OCI-LY7 (cell line): Measurements from ENCODE around the gene GPRC5A. TPM values are rescaled to one million over a fixed set of nuclear protein-coding genes. Genes with fewer than 3 reads are reported as not detected.
"Not testable (repeated sequence)": the region's sequence is repeated elsewhere in the genome, so short reads cannot be mapped to it uniquely, and the experiment has no call there.

Source experiments
- BruUV-seq: library from RNA; stranded (reverse); fragments of 400-500 nt; replicated peaks from 2 replicates; lab custom pipeline; 2021; lab: Mats Ljungman, UMichigan
- CTCF ChIA-PET: fragments of 300-600 bp; sonication (Branson Sonifier 250); formaldehyde crosslinking; loops from one replicate; lab custom pipeline; 2022; ENCODE audit warnings: antibody characterized with exemption; ENCODE audit not compliant: unreplicated experiment; lab: Charles Lee
- POLR2A ChIA-PET: fragments of 300-600 bp; sonication (Branson Sonifier 250); formaldehyde crosslinking; loops from one replicate; lab custom pipeline; 2022; ENCODE audit warnings: antibody characterized with exemption; lab: Charles Lee
- DNase-seq: peaks from one replicate; pipeline ENCODE4 v3.0.0-alpha.2; 2015; ENCODE audit warnings: low spot score
- H2AFZ ChIP-seq: fragments of 200-600 bp; sonication (generic), shearing (Covaris generic); 2 replicates; pipeline ENCODE4 v1.6.1; 2014; ENCODE audit warnings: mild to moderate bottlenecking, antibody characterized with exemption, low read length, moderate library complexity
- H3K27ac ChIP-seq: fragments of 200-600 bp; sonication (generic); 2 replicates; pipeline ENCODE4 v1.5.1; 2014; ENCODE audit warnings: mixed run types, low read depth, mild to moderate bottlenecking, moderate library complexity, low read length, inconsistent platforms; ENCODE audit not compliant: poor library complexity, severe bottlenecking
- H3K36me3 ChIP-seq: fragments of 200-600 bp; sonication (generic); 2 replicates; pipeline ENCODE4 v1.6.1; 2014; ENCODE audit warnings: mild to moderate bottlenecking, antibody characterized with exemption, low read length, moderate library complexity, mixed read lengths; ENCODE audit not compliant: insufficient read depth
- H3K4me1 ChIP-seq: fragments of 200-600 bp; sonication (generic); 2 replicates; pipeline ENCODE4 v1.5.1; 2014; ENCODE audit warnings: mild to moderate bottlenecking, low read length; ENCODE audit not compliant: insufficient read depth, poor library complexity, severe bottlenecking
- H3K4me2 ChIP-seq: fragments of 200-600 bp; sonication (generic); 2 replicates; pipeline ENCODE4 v1.6.1; 2014; ENCODE audit warnings: mild to moderate bottlenecking, low read length
- H3K4me3 ChIP-seq: fragments of 200-600 bp; sonication (generic); 2 replicates; pipeline ENCODE4 v1.5.1; 2014; ENCODE audit warnings: mild to moderate bottlenecking, low read depth, low read length; ENCODE audit not compliant: poor library complexity, severe bottlenecking
- H3K79me2 ChIP-seq: fragments of 200-600 bp; sonication (generic); 2 replicates; pipeline ENCODE4 v1.6.1; 2016; ENCODE audit warnings: low read depth, mild to moderate bottlenecking, low read length, moderate library complexity, mixed read lengths; ENCODE audit not compliant: insufficient read depth
- H3K9me2 ChIP-seq: fragments of 200-600 bp; sonication (generic); 2 replicates; pipeline ENCODE4 v1.6.1; 2016; ENCODE audit warnings: mild to moderate bottlenecking, low read length, mixed read lengths; ENCODE audit not compliant: insufficient read depth
- H3K9me3 ChIP-seq: fragments of 200-600 bp; sonication (generic); 2 replicates; pipeline ENCODE4 v1.6.1; 2014; ENCODE audit warnings: mild to moderate bottlenecking, mixed run types, low read length, mixed read lengths
- H4K20me1 ChIP-seq: fragments of 200-600 bp; sonication (generic); 2 replicates; pipeline ENCODE4 v1.6.1; 2014; ENCODE audit warnings: mild to moderate bottlenecking, antibody characterized with exemption, low read length, moderate library complexity, mixed read lengths; ENCODE audit not compliant: insufficient read depth
- EZH2phosphoT487 ChIP-seq: fragments of 200-600 bp; sonication (generic); IDR thresholded peaks from 2 replicates; pipeline ENCODE4 v1.6.1; 2018; ENCODE audit warnings: low read depth, borderline replicate concordance, mild to moderate bottlenecking, mixed run types, antibody characterized with exemption, low read length, moderate library complexity, mixed read lengths
- intact Hi-C: fragments of 100-400 bp; cut with micrococcal nuclease; formaldehyde crosslinking; loops from one replicate; pipeline ENCODE4 v1.10.0; 2022; ENCODE audit not compliant: unreplicated experiment
- total RNA-seq, 2 experiments: library from RNA; depleted of rRNA in 1 of 2; stranded (reverse); fragments of >200 nt in 1 of 2; shearing (Covaris generic) in 1 of 2; gene quantifications; 2 replicates each; pipeline ENCODE4 v1.2.3, GENCODE V29; 2014 to 2022
- TF ChIP-seq, protein P1 (sequence below): fragments of 200-600 bp; sonication (generic); conservative IDR thresholded peaks from 2 replicates; pipeline ENCODE4 v1.5.1; 2014; ENCODE audit warnings: mild to moderate bottlenecking, antibody characterized with exemption, low read length, moderate library complexity, mixed read lengths

The GPRC5A gene
- total RNA-seq, 2 experiments from 2014 or later, result 0.25 TPM; not detected in 1

DNA sequence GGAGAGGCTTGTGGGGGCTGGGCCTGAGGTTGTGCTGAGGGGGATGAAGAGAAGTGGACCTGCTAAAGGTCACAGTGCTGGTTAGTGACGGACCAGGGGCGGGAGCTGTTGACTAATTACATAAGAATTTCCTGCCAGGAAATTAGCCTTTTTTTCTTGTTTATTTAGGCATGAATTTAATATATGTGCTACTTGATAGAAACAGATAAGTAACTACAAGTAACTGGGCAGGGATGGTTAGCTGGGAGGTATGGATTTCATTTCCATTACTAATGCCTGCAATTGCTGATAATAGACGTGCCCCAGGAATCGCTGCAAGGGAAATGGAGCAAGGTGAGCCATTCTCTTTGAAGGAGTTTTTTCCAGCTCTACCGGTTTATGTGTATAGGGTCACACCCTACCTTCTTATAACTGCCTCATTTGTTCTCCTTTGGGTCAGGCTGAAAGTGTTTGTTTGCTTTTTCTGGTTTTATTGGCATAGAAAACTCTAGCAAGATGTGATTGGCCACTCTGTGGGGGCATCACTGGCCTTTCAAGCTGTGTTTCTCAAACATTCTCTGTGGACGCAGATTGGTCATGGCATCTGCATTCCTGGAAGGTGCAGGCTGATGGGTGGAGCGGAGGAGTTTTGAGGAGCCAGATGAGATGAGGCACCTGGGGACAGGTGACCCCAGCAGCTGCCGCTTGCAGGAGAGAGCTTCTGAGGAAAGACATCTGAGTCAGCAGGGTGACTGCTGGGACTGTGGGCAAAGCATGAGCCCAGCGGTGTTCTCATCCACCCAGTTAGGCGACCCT is 19.0 kb upstream of the GPRC5A start:
- Histone ChIP-seq H3K4me1 (peaks cover 2% of the 10 kb centered on the region), H3K4me2 (no peak overlapping the region), H4K20me1 (no peaks in the 10 kb centered on the region), H3K79me2 (no peaks in the 10 kb centered on the region), H3K9me2 (no peaks in the 10 kb centered on the region), H3K27ac (no peak overlapping the region), H3K36me3 (no peaks in the 10 kb centered on the region), H2AFZ (no peak overlapping the region), H3K4me3 (no peak overlapping the region), H3K9me3 (no peaks in the 10 kb centered on the region)
- DNase-seq, result no peak
- intact Hi-C loops, result no loop called here
- CTCF ChIA-PET, result no interaction called here
- no peak for TF ChIP-seq EZH2phosphoT487
- TF ChIP-seq, protein P1, sequence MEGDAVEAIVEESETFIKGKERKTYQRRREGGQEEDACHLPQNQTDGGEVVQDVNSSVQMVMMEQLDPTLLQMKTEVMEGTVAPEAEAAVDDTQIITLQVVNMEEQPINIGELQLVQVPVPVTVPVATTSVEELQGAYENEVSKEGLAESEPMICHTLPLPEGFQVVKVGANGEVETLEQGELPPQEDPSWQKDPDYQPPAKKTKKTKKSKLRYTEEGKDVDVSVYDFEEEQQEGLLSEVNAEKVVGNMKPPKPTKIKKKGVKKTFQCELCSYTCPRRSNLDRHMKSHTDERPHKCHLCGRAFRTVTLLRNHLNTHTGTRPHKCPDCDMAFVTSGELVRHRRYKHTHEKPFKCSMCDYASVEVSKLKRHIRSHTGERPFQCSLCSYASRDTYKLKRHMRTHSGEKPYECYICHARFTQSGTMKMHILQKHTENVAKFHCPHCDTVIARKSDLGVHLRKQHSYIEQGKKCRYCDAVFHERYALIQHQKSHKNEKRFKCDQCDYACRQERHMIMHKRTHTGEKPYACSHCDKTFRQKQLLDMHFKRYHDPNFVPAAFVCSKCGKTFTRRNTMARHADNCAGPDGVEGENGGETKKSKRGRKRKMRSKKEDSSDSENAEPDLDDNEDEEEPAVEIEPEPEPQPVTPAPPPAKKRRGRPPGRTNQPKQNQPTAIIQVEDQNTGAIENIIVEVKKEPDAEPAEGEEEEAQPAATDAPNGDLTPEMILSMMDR, result no peak
- POLR2A ChIA-PET, result interaction anchor here (0.5 kb wide), 1 partner anchor 22 kb away, joined by 6 read pairs; no protein-coding TSS in a partner anchor
- no TSS peak for BruUV-seq

DNA sequence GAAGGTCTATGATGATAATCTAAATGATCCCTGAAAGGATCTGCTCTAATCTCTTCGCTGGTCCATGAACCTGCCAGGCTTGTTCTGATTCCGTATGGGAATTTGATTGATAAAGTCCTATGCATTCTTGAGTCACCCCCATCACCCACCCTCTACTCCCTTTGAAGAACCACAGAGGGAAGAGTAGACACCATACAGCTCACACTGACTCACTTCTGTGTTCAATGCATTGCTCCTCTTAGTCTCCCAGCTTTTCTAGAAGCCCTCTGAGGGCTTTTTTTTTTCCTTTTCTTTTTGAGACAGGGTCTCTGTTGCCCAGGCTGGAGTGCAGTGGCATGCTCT is 18.5 kb upstream of the GPRC5A start:
- no TSS peak for BruUV-seq
- Histone ChIP-seq H3K36me3 (no peaks in the 10 kb centered on the region), H4K20me1 (no peaks in the 10 kb centered on the region), H3K9me3 (no peaks in the 10 kb centered on the region), H3K4me1 (peaks cover 2% of the 10 kb centered on the region), H3K27ac (no peak overlapping the region), H3K4me3 (no peak overlapping the region), H3K9me2 (no peaks in the 10 kb centered on the region), H3K79me2 (no peaks in the 10 kb centered on the region), H3K4me2 (no peak overlapping the region), H2AFZ (no peak overlapping the region)
- ChIA-PET CTCF (no interaction called here), POLR2A (interaction anchor here (0.5 kb wide), 1 partner anchor 23 kb away, joined by 6 read pairs; no protein-coding TSS in a partner anchor)
- TF ChIP-seq, protein P1, result no peak
- TF ChIP-seq EZH2phosphoT487, result no peak
- no peak for DNase-seq
- intact Hi-C loops, result no loop called here

DNA sequence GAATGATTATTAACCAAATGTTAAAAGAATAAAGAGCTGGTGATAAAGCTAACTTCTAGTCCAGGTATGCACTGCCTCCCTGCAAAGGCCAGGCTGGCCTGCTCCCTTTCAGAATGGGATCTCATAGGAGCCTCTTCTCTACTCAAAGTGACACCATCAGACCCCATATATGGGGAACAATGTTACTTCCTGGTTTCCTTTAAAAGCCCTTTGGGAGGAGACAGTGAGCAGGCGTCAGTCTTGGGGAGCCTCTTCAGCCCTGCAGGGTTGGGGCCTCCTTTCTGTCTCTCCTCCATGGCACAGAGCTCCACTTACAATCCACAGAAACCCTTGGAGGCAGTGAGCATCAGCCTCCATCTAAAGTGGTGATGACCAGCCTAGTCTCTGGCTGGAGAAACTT is 17.3 kb upstream of the GPRC5A start:
- no peaks in the 10 kb centered on the region for H3K9me3 ChIP-seq
- BruUV-seq, result no TSS peak
- no peaks in the 10 kb centered on the region for H3K9me2 ChIP-seq
- ChIA-PET CTCF (no interaction called here), POLR2A (no interaction called here)
- intact Hi-C loops, result no loop called here
- H3K4me1 ChIP-seq, result peaks cover 2% of the 10 kb centered on the region
- H3K36me3 ChIP-seq, result no peaks in the 10 kb centered on the region
- no peak overlapping the region for H3K27ac ChIP-seq
- H3K4me2 ChIP-seq, result no peak overlapping the region
- TF ChIP-seq EZH2phosphoT487, result no peak
- TF ChIP-seq, protein P1, result 0 out of 2 replicates have a peak, but pooled peaks have one; percentile 15
- no peak overlapping the region for H3K4me3 ChIP-seq
- DNase-seq, result no peak
- no peaks in the 10 kb centered on the region for H3K79me2 ChIP-seq
- H2AFZ ChIP-seq, result no peak overlapping the region
- H4K20me1 ChIP-seq, result no peaks in the 10 kb centered on the region

DNA sequence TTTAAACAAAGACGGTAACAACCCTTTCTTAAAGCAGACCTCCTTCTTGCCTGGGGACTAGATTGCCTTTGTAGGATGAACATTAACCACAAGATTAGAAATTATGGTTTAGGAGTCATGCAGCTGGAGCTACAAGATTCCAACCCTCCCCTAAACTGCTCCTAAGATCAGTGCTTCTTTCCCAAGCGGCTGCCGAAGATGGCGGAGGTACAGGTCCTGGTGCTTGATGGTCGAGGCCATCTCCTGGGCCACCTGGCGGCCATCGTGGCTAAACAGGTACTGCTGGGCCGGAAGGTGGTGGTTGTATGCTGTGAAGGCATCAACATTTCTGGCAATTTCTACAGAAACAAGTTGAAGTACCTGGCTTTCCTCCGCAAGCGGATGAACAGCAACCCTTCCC is 16.1 kb upstream of the GPRC5A start:
- DNase-seq, result not testable (repeated sequence)

More for the DNA sequence above, 16.1 kb upstream of the GPRC5A start:
- H3K4me3 ChIP-seq, H2AFZ ChIP-seq, H4K20me1 ChIP-seq, CTCF ChIA-PET, H3K9me3 ChIP-seq, H3K36me3 ChIP-seq, H3K79me2 ChIP-seq, BruUV-seq, H3K4me2 ChIP-seq, H3K4me1 ChIP-seq, H3K27ac ChIP-seq, H3K9me2 ChIP-seq, intact Hi-C loops, POLR2A ChIA-PET: not testable (repeated sequence)
